Measurements from ENCODE around the gene RTEL1. TPM values are rescaled to one million over a fixed set of nuclear protein-coding genes. Genes with fewer than 3 reads are reported as not detected.
A peak's percentile ranks its signal among the peaks of the same experiment; 100 is the strongest.
"Not testable (repeated sequence)": the region's sequence is repeated elsewhere in the genome, so short reads cannot be mapped to it uniquely, and the experiment has no call there.

The RTEL1 gene
- total RNA-seq, 1 donor from 2014 or later: 17.6 TPM

- DNase-seq (ENCODE audit: low spot score): no peak
Measured at GRCh38 chr20:63712191-63712590, 54.1 kb downstream of the RTEL1 start.

- no peak for DNase-seq (ENCODE audit: low spot score)
Measured at GRCh38 chr20:63714858-63715257, 56.7 kb downstream of the RTEL1 start.

DNA sequence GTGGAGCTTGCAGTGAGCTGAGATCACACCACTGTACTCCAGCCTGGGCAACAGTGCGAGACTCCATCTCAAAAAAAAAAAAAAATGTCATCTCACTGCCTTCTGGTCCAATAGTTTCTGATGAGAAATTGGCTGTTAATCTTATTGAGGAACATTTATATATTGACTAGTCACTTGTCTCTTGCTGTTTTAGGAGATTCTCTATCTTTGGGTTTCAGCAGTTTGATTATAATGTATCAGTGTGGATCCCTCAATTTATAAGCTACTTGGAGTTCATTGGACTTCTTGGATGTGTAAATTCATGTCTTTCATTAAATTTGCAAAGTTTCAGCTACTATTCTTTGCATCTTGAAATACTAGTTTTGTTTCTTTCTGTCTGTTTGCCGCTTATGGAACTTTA lies 60.9 kb downstream of the RTEL1 start:
- no peak for DNase-seq (ENCODE audit: low spot score)

GRCh38 chr20:63722967-63723622 lies 65.0 kb downstream of the RTEL1 start:
- not testable (repeated sequence) for DNase-seq (ENCODE audit: low spot score)

DNA sequence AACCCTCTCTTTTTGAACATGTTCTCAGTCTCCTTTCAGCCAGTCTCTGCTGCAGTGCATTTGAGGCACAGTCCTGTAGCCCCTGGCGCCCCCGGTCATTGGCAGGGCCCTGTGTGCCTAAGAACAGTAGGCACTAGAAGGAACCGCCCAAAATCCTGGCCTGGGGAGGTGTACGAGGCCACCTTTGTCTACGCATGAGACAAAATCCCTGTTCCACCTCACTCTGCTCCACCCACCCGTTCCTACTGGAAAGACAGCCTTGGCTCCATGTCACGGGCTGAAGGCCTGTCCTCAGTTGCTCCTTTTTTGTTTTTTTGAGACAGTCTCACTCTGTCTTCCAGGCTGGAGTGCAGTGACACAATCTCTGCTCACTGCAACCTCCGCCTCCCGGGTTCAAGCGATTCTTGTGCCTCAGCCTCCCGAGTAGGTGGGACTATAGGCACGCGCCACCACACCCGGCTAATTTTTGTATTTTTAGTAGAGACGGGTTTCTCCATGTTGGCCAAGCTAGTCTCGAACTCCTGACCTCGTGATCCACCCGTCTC lies 72.1 kb downstream of the RTEL1 start:
- not testable (repeated sequence) for DNase-seq (ENCODE audit: low spot score)

DNA sequence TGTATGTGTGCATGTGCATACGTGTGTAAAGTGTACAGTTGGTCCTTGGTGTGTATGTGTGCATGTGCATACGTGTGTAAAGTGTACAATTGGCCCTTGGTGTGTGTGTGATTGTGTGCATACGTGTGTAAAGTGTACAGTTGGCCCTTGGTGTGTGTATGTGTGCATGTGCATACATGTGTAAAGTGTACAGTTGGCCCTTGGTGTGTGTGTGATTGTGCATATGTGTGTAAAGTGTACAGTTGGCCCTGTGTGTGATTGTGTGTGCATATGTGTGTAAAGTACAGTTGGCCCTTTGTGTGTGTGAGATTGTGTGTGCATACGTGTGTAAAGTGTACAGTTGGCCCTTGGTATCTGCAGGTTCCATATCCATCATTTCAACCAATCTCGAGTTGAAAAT lies 73.3 kb downstream of the RTEL1 start:
- no peak for DNase-seq (ENCODE audit: low spot score)

- no peak for DNase-seq (ENCODE audit: low spot score)
Measured at GRCh38 chr20:63732118-63733095, 74.3 kb downstream of the RTEL1 start.

DNA sequence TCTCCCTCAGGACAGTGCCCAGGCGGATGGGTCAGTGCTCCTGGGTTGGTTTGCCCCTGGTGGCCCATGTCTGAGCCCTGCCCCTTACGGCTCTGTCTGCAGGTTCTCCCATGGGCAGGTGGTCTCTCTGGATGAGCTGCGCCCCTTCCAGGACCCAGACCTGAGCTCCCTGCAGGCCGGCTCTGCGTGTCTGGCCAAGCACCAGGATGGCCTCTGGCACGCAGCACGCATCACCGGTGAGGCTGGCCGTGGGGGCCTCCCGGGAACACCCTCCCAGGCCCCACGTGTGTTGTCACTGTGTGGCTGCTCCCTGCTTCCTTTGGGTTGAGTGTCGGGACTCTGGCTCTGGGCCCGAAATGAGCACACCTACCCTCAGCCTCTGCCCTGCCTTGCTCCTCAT lies 75.0 kb downstream of the RTEL1 start:
- no peak for DNase-seq (ENCODE audit: low spot score)

GRCh38 chr20:63733579-63734081 lies 75.5 kb downstream of the RTEL1 start:
- DNase-seq (ENCODE audit: low spot score): no peak

DNA sequence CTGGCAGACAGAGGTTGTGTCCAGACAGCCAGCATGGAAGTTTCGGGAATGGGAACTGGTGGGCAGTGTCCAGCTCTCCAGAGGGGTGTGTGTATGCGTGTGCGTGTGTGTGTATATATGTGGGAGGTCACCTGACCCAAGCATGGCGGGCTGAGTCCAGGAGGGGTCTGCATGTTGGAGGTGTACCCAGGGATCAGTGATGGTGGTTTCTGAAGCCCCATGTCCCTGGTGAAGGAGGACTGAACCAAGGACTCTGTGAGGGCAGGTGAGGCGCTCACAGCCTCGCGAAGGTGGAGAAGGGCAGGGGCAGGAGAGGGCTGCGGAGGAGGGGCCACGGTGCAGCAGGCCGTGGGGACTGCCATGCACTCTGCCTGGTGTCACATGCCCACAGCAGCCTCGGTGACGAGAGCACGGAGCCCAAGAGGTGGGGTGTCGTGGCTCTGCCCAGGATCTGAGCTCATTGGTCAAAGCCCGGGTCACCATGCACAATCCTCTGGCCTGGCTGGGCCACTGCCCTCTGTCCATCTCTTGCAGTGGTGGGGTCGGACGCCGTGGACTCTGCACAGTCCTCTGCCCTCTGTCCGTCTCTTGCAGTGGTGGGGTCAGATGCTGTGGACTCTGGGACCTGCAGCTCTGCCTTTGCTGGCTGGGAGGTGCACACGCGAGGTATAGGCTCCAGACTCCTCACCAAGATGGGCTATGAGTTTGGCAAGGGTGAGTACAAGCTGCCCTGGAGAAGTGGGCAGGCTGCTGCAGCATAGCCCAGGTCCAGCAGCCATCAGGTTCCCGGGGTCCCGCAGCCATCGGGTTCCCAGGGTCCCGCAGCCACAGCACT lies 76.2 kb downstream of the RTEL1 start:
- DNase-seq (ENCODE audit: low spot score): no peak

GRCh38 chr20:63734946-63735858 lies 77.1 kb downstream of the RTEL1 start:
- DNase-seq (ENCODE audit: low spot score): no peak

- no peak for DNase-seq (ENCODE audit: low spot score)
Measured at GRCh38 chr20:63735859-63736718, 78.0 kb downstream of the RTEL1 start, which contains the start of gene LIME1. TSS of gene LIME1 (plus strand) at chr20:63736664. CDS start at chr20:63737550, 886 bp downstream.

DNA sequence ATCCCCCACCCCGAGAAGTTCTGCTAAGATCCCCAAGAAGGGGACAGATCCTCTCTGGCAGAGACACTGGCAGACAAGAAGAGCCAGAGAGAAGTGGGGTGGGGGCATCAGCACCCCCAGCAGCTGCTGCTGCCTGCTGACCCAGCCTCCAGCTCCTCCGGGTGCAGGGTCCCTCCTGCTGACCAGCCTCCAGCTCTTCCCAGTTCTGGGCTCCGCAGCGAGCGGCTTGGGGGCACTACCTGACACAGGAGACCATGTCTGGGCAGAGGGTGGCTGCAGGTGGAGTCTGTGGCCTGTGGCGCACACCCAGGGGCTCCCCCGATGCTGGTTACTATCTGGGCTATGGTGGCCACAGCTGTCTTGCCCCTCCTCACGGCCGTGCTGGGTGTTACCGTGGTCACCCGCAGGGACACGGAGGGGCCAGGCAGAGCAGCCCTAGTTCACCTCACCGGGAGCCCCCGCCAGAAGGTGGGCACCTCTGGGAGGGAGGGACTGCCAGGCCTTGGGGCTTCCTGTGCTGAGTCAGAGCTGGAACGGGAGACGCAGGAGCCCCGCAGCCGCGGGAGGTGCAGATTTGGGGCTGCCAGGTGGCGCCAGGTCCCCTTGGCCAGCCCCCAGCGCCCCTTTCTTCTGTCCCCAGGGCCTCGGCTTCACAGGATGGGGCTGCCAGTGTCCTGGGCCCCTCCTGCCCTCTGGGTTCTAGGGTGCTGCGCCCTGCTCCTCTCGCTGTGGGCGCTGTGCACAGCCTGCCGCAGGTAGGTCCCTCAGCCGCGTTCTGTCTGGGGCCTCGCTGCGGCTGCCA lies 79.0 kb downstream of the RTEL1 start:
- DNase-seq (ENCODE audit: low spot score): no peak

DNA sequence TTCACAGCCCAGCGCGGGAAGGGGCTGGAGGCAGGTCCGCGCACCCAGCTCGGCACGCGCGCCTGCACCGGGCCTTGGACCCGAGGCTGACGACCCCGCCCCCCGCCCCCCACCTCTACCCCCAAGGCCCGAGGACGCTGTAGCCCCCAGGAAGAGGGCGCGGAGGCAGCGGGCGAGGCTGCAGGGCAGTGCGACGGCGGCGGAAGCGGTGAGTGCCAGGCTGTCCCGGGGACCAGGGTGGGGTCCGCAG lies 79.5 kb downstream of the RTEL1 start:
- no peak for DNase-seq (ENCODE audit: low spot score)

GRCh38 chr20:63737945-63738686 lies 80.0 kb downstream of the RTEL1 start:
- DNase-seq (ENCODE audit: low spot score): no peak

- peak; percentile 53 for DNase-seq (ENCODE audit: low spot score)
Measured at GRCh38 chr20:63738687-63739129, 80.6 kb downstream of the RTEL1 start.

DNA sequence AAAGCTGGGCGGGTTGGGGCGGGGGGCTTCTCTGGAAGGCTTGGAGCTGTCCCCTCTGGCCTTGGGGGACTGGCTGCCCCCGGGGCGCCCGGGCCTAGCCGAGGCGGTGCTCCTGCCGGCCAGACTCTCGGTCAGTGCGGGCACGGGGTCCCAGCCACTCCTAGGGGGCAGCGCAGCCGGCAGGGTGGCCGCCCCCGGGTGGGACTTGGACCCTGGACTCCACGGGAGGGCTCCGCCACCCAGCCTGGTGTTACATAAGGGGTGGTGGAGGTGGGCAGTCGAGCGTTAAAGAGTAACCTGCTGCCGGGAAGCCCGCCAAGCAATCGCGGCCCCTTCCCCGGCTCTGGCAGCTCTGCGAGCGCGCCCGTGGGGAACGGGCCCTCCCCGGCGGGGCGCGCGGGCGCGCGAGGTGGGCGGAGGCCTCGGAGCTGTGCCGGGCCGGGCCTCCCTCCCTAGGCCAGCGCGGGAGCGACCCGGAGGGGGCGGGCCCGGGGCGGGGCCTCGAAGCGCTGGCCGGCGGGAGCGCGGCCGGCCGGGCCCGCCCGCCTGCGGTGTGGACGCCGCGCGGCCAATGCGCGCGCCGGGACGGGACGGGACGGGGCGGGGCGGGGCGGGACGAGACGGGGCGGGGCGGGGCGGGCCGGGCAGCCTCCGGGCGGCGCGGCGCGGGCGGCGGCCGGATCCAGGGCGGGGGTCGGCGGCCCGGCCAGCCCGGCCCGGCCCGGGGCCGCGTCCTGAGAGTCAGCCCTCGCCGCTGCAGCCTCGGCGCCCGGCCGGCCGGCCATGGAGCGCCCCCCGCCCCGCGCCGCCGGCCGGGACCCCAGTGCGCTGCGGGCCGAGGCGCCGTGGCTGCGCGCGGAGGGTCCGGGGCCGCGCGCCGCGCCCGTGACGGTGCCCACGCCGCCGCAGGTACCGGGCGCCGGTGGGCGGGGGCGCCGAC lies 81.3 kb downstream of the RTEL1 start, which contains the start of gene SLC2A4RG:
TSS of gene SLC2A4RG (plus strand) at position 647 of the 940 bp plus-strand sequence. CDS start at position 784, 137 bp downstream.
- DNase-seq (ENCODE audit: low spot score): peak; percentile 85

Data from umbilical cord (tissue), 2 donors.